Spleen (tissue), 7 donors: Measurements from ENCODE around the gene EXOC3.

Experiments used
- POLR2AphosphoS5 ChIP-seq, 3 donors: sonication (generic); formaldehyde crosslinking; IDR thresholded peaks; one replicate each; pipeline ENCODE4 v1.5.1; 2017; ENCODE audit warnings: antibody characterized with exemption in 3 of 3
- TF ChIP-seq, protein P1 (sequence below), 11 experiments: fragments of 200-600 bp in 7 of 11; fragments of 450-650 bp in 4 of 11; sonication (generic) in 4 of 11; IDR thresholded peaks in 8 of 11; conservative IDR thresholded peaks in 3 of 11; 1 replicate in 7 of 11; 2 replicates in 4 of 11; pipeline versions ENCODE4 v1.4.0 to v1.8.0; 2016 to 2021; ENCODE audit warnings: antibody characterized with exemption in 11 of 11, inconsistent platforms in 4 of 11, mild to moderate bottlenecking in 1 of 11
- donor health status: DM: no; HTN: no; CAD: no; lungs with moderate emphysema.
- donor health status: DM: no; HTN: no; CAD: no.
- donor health status: DM: no; HTN: no; CAD: no.

DNA sequence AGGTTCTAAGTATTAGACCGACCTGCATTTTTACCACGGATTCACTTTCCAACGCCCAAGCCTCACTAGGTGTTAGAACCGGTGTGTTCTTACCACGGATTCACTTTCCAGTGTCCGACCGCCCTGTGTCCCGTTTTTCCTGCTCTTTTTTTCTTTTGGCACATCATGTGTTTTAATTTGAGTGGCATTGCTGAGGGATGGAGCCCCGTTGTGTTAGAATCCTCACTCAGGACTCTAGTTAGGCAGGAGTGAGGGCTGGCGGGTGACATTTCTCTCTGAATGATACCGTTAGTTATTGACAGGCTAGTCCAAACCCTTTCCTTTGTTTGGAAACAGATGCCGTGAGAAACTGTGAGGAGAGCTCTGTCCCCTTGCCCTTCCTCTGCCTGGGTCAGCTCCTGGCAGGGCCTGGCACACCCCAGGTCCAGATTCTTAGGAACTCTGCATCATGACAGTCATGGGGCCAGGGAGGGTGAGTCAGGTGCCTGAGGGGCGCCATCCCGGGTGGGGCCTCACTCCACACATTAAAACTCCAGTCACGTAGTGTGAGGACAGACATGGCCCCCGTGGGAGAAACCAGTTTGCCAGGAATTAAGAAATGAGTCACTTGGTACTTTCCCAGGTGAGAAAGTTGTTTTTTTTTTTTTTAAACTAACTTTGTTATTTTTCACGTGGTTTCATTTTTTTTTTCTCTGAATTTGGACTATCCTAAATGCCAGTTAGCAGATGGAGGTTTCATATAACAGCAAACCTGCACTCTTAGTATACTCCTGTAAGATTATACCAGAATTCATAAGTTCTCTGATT lies 15.8 kb downstream of the EXOC3 start:
- TF ChIP-seq, protein P1, sequence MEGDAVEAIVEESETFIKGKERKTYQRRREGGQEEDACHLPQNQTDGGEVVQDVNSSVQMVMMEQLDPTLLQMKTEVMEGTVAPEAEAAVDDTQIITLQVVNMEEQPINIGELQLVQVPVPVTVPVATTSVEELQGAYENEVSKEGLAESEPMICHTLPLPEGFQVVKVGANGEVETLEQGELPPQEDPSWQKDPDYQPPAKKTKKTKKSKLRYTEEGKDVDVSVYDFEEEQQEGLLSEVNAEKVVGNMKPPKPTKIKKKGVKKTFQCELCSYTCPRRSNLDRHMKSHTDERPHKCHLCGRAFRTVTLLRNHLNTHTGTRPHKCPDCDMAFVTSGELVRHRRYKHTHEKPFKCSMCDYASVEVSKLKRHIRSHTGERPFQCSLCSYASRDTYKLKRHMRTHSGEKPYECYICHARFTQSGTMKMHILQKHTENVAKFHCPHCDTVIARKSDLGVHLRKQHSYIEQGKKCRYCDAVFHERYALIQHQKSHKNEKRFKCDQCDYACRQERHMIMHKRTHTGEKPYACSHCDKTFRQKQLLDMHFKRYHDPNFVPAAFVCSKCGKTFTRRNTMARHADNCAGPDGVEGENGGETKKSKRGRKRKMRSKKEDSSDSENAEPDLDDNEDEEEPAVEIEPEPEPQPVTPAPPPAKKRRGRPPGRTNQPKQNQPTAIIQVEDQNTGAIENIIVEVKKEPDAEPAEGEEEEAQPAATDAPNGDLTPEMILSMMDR (IDR thresholded peaks at IDR 0.05 in 8 of 11, conservative IDR thresholded peaks at IDR 0.05 in 3 of 11), result no peak
- TF ChIP-seq POLR2AphosphoS5 (IDR thresholded peaks at IDR 0.05), result no peak
